Midbrain (tissue), 1 donor: ENCODE results near the gene MYO1G.
"Not testable (repeated sequence)": the region's sequence is repeated elsewhere in the genome, so short reads cannot be mapped to it uniquely, and the experiment has no call there.

ENCODE experiments used
- DNase-seq: peaks from one replicate; lab custom pipeline; 2025; lab: John Stamatoyannopoulos, UW

The MYO1G gene

DNA sequence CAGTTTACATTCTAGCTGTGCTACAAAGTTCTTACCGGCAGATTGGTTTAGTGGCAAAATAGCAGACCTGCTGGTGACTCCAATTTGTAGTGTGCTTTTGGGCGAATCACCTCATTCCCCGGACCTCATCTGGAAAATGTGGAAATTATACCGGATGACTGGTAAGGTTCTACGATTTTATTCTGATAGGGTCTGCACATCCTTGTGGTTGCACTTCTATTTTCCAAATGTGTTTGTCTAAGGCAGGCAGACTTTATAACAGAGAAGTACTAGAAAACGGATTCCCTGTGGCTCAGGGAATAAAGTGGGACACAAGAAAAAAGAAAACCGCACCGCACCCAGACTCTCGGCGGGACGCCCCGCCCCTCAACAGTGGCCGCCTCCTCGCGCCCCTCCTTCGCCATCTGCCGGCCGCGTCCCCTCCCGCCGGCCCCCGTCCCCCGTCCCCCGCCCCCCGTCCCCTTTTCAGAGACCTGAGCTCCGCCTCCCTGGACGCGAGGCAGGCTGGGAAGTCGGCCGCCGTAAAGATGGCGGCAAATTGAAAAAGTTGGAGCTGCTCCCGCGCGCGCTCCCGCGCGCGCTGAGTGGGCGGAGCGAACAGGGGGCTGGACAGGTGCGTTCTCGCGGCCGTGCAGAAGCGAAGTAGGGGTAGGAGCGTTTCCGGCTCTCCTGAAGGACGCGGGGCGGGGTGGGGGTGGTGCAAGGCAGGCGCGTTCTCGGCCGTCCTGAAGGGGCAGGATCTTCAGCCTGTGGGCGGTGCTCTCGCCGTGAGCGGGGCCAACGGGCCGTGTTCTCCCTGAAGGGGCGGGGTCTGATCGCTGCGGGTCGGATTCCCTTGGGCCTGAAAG lies 20.7 kb upstream of the MYO1G start:
- peak; percentile 96 for DNase-seq

DNA sequence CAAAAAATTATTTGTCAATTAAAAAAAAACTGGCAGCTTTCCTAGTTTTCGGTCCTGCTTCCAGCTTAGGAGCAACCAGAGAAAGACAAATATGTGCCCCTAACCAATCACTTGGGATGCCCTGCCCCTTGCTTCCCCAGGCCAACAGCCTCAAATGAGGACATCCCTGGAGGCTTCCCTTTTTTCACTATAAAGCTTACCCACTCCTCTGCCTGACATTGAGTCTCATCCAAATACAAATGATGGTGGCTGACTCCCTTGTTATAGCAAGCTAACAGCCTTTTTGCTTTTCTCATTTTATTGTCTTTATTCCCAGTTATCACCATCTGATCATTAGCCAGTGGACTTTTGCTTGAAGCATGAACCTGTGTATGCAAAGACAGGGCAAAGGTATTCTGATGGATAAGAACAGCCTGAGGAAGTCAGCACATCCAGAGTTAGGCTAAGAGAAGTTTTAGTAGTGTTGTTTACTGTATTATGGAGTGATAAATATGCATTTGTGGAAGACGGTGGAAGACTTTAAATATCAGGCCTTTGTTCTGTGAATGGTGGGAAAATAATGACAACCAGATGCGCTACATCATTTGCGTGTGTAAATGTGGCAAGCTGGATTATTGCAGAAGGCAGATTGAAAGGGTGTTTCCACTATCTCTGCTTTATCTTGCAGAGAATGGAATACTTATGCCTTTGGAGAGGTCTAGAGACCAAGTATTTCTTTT lies 19.5 kb upstream of the MYO1G start:
- no peak for DNase-seq

DNA sequence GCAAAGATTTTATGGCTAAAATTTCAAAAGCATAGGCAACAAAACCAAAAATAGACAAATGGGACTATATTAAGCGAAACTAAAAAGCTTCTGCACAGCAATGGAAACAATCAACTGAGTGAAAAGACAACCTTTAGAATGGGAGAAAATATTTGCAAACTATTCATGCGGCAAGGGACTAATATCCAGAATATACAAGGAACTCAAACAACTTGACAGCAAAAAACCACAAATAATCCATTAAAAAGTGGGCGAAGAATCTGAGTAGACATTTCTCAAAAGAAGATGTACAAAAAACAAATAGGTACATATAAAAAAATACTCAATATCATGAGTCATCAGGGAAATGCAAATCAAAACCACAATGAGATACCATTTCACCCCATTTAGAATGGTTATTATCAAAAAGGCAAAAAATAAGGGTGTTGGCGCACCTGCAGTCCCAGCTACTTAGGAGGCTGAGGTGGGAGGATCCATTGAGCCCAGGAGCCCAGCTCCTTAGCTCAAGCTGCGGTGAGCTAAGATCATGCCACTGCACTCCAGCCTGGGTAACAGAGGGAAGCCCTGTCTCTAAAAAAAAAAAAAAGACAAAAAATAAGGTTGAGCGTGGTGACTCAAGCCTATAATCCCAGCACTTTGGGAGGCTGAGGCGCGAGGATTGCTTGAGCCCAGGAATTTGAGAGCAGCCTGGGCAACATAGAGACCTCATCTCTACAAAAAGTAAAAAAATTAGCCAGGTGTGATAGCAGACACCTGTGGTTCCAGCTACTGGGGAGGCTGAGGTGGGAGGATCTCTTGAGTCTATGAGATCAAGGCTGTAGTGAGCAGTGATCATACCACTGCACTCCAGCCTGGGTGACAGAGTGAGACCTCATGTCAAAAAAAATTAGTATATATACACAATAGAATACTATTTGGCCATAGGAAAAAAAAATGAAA lies 17.0 kb upstream of the MYO1G start:
- no peak for DNase-seq

DNA sequence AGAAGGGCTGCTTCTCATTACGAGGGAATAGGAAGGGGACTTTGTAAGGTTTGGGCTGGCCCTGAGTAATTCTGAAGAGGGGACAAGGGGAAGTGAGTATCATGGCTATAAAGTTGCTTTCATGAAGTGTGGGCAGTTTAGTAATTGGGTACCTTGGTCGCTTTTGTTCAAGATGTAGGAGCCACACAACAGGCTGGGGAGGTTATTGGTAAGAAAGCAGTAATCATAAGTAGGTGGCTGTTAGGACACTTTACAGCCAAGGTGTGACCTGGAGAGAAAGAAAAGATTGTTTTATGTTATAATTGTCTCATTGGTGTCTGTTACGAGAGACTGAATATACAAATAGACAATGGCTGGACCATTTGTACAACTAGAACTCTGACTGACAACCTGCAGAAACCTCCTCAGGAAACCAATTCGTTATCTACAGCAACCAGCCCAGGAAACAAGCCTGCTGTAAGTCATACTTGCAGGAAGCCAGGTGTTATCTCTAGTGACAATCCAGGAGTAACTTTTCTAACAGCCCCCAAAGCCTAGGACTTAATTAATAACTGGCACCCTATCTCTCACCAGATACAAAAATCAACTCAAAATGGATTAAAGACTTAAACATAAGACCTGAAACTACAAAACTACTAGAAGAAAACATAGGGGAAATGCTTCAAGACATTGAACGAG lies 16.2 kb upstream of the MYO1G start:
- DNase-seq, result no peak

DNA sequence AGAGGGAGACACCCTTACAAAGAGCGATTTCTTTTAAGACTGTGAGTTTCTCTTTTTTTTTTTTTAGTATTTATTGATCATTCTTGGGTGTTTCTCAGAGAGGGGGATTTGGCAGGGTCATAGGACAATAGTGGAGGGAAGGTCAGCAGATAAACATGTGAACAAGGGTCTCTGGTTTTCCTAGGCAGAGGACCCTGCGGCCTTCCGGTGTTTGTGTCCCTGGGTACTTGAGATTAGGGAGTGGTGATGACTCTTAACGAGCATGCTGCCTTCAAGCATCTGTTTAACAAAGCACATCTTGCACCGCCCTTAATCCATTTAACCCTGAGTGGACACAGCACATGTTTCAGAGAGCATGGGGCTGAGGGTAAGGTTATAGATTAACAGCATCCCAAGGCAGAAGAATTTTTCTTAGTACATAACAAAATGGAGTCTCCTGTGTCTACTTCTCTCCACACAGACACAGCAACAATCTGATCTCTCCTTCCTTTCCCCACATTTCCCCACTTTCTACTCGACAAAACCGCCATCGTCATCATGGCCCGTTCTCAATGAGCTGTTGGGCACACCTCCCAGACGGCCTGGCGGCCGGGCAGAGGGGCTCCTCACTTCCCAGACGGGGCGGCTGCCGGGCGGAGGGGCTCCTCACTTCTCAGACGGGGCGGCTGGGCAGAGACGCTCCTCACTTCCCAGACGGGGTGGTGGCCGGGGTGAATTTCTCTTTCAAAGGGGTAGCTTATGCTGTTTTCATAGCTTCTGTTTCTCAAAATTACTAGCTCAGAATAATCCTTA lies 13.4 kb upstream of the MYO1G start:
- DNase-seq, result not testable (repeated sequence)

DNA sequence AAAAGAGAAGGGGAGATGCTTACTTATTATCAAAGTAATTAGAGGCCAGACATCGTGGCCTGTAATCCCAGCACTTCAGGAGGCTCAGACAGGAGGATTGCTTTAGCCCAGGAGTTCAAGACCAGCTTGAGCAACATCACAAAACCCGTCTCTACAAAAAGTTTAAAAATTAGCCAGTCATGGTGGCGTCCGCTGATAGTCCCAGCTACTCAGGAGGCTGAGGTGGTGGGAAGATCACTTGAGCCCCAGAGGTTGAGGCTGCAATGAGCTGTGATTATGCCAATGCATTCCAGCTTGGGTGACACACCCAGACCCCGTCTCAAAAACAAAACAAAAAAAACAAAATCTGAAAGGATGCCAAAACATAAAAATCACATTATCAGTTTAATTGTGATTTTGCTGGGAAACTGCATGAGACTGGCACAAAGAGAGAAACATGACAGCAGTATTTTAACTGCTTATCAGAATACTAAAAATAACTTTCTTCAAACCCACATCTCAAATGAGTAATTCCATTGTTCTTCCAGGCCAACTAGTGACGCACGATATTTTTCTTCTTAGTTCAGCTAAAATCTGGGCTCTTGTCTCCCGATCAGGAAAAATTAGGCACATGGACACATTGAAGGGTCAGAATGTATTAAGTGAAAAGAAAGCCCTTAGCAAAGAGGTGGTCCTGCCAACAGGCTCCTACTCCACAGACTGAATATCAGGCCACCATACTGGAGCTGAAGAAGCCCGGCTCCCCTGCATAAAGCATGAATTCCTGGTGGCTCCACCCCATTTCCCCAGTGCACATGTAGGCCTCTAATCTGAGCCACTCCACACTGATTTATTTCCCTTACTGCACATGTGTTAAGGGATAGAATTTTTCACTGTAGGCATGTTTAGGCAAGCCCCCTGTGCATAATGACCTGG lies 11.6 kb upstream of the MYO1G start:
- no peak for DNase-seq

DNA sequence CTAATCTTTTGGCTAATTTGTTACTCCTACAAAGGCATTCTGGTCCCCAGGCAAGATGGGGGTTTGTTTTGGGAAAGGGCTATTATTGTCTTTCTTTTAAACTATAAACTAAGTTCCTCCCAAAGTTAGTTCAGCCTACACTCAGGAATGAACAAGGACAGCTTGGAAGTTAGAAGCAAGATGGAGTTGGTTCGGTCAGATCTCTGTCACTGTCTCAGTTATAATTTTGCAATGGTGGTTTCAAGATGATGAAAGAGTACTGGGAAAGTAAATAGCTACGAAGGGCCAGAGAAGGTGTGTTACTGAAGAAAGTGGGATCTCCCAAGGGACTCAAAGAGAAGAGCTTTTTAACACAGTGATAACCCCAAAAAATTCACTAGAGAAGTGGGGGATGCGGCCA lies 10.3 kb upstream of the MYO1G start:
- no peak for DNase-seq

DNA sequence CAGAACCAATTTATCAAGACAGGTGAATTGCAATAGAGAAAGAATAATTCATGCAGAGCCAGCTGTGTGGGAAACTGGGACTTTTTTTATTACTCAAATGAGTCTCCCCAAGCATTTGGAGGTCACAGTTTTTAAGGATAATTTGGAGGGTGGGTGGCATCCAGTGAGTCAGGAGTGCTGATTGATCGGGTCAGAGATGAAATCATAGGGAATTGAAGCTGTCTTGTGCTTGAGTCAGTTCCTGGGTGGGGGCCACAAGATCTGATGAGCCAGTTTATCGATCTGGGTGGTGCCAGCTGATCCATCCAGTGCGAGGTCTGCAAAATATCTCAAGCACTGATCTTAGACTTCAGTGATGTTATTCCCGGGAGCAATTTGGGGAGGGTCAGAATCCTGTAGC lies 9.9 kb upstream of the MYO1G start:
- no peak for DNase-seq

DNA sequence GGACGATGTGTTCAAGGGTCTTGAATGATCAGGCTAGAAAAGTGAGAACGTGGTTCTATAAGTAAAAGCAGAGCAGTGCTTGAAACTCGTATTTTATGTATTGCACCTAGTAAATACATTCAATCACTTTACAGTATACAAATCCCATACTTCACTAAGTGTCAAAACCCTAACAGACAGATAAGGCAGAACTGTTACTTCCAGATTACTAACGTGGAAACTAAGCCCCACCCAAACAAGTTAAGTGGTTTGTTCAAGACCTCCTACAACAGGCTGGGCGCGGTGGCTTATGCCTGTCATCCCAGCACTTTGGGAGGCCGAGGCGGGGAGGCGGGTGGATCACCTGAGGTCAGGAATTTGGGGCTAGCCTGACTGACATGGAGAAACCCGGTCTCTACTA lies 9.2 kb upstream of the MYO1G start:
- no peak for DNase-seq

DNA sequence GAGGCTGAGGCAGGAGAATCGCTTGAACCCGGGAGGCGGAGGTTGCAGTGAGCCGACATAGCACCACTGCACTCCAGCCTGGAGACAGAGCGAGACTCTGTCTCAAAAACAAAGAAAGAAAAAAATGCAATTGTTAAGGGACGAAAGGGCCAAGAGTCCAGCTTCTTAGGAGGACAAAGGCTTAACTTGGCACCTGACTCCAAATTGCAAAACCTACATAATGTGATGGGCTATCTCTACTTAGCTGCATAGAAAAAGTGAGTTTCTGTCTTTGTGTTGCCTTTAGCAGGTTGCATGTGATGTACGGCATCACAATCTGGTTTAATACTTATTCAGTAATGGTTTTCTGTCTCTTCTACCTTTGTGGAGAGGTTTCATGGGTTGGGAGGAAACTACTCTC lies 8.6 kb upstream of the MYO1G start:
- no peak for DNase-seq

DNA sequence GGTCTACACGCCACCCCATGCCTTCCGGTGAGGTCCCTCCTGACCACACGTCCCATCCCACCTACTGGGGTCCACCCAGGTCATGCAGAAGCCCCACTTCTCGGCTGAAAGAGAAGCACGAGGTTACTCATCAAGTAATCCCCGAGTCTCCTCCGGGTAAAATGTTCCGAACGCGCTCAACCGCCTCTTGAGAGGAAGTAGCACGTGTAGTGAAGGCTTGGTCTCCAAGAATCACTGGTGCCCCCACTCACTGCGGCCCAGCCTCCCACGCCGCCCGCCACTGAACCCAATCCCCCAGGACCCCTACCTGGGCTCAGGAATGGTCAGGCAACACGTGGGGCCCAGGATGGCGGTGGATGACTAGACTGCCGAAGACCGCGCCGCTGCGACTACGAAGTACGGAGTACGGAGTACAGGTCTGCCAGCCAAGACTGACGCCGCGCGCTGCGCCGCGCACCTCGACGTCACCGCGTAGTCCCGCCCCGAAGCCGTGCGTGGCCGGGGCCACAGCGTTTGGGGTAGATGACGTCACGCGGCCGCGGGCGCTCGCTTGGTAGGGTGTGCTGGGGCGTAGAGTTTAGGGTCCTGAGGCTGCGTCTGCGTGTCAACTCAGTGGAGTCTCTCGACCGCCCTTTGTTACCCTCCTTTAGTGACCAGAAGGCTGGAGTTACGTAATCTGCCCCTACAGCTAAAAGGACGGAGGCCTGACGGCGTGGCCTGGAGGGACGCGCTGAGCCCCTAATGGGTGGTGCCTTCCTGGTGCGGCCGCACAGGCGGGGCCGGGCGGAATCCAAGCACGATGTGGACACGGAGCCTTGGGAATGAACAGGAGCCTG lies 7.6 kb upstream of the MYO1G start:
- DNase-seq, result peak; percentile 89

DNA sequence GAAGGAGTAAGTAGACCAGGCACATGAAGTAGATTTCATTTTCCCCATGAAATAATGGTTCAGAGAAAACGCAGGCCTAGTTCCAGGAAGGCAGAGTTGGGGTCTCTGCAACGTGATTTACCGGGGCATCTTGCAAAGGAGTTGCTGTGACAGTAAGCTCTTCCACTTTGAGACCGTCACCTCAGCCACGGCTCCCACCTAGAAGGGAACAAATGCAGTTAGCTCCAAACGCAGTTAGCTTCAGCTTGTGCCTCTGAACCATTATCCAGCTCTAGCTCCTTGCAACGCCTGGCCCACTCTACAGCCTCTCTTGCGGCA lies 7.0 kb upstream of the MYO1G start:
- DNase-seq, result no peak

DNA sequence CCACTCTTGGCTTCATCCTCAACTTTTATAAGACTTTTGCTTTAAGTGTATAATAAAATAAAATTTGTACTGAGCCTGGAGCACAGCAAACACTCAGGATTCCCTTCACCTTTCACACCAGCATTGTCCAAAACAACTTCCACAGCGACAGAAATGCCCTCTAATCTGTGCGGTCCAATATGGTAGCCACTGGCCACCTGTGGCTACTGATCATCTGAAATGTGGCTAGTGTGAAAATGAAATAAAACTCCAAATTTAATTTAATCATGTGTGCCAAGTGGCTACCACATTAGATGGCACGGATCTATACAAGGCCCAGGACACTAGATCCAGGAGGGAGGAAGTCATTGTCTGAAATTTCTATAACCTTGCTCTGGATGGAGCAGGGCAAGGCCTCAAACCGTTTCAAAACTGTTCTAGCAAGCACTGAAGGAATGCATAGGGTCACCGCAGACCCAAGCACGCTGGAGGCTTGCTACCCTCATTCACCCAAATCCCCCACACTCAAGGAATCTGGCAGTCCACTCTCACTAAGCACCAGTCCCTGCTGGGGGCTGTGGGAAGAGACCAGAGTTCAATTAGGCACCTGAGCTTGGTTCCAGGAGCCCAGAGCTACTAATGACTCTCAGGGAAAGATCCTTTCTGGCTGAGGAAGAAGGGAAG lies 6.3 kb upstream of the MYO1G start:
- no peak for DNase-seq

DNA sequence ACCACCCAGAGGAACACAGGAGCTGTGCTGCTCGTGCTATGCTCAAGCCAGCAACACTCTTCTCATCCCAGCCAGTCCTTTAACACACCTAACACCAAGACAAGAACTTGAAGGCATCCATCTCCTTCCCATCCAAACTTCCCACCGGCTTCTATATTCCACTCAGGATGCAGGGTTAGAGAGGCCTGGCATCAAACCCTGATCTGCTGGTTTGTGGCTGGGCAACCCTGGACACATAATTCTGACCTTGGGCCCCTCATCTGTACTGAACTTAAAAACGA lies 5.6 kb upstream of the MYO1G start:
- no peak for DNase-seq

DNA sequence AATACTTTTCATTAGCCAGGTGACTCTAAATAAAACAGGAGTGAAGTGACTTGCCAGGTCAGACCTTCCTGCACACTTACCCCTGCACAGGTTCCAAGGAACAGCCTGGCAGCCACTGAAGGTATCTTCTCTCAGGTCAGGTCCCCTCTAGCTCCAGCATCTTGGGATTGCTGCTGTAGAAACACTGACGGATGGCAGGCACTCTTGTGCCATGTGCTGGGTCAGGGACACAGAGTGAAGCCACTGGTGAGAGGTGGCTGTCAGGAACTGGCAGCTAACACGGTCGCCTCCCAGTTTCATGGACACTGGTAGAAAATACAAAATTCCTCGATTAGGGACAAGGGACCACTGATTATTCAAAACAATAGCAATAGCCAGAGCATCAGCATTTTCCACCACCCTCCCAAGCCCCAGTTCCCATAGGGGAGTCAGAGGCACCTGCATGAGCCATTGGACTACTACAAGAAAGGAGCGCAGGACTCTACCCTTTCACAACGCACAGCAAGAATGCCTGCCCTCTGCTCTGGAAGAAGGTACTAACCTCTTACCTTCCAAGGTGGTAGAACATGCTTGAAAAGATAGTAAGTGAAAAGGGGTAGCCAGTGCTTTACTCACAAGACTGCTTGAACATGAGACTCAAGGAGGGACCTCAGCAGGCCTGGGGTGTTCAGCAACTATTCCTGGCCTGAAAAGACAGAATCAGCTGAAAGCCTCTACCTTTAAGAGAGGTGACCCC lies 5.1 kb upstream of the MYO1G start:
- DNase-seq, result no peak

DNA sequence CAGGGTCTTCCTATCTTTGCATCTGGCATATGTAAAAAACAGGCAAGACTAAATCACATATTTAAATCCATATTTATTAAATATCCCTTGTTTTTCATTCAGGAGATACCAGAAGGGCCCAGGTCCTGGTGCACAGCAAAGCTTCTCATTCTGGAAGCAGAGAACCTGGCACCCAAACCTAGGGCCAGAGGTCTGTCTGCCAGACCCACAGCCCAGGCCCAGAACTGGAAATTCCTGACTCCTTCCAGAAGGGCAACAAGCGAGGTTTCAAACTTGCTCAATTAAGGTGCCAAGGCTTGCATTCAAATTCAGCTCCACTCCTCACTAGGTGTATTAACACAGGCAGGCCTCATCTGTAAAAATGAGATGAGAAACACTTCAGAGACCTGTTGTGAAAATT lies 4.2 kb upstream of the MYO1G start:
- DNase-seq, result no peak

DNA sequence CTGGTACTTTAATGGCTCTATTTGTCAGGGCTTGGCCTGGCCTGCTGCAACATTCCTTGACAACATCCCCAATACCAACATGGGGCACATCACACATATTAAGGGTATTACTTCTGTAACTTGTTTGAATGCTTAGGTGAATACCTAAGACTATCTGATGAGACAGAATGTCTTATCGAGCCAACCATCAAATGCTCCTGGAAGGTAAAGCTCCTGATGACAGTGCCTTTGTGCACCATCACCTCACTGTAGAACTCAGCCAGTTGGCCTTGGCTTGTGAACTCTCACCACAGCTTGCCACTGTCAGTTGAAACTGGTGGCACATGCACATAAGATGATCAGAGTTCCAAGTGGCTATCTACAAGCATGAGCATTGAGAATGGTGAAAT lies 3.7 kb upstream of the MYO1G start:
- DNase-seq, result no peak

DNA sequence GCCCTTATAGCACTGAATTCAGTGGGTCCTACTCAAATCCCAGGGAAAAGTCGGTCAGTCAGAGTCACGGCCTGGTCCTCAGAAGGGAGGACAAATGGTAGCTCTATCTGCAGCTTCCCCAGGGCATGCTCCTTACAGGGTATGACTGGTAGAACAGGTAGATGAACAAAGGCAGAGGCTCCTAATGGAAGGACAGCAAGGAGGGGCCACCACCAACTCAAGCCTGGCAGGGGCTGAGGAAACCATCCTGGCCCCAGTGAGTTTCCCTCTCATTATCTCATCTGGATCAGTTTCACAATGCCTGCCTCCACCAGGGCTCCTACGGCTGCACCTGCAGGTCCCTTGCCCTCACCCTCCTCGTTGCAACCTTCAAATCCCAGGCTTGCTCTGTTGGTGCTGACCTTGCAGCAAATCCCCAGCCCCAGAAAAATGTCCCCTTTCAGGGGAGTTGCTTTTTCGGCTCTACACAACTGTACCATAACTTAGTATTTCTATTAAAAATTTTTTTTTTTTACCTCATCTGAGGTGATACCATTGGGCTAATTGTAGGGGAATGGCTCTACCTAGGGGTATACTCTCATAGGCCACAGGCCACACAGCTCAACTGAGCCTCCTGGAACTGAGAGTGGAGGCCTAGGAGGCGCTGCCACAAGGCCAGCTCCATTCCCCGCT lies 2.4 kb upstream of the MYO1G start:
- no peak for DNase-seq
